Stimulated activated CD4-positive, alpha-beta T cell treated with anti-CD3 and anti-CD28 coated beads, Interleukin-2, amount 100 ng/mL, for 48 hours (primary cell): ENCODE measurements around the gene VGLL4.
A peak's percentile ranks its signal among the peaks of the same experiment; 100 is the strongest.
"Not testable (repeated sequence)": the region's sequence is repeated elsewhere in the genome, so short reads cannot be mapped to it uniquely, and the experiment has no call there.

Experiments
- DNase-seq, 2 donors: peaks; one replicate each; pipeline ENCODE4 v3.0.0-alpha.2; 2020

Gene VGLL4, protein sequence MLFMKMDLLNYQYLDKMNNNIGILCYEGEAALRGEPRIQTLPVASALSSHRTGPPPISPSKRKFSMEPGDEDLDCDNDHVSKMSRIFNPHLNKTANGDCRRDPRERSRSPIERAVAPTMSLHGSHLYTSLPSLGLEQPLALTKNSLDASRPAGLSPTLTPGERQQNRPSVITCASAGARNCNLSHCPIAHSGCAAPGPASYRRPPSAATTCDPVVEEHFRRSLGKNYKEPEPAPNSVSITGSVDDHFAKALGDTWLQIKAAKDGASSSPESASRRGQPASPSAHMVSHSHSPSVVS

DNA sequence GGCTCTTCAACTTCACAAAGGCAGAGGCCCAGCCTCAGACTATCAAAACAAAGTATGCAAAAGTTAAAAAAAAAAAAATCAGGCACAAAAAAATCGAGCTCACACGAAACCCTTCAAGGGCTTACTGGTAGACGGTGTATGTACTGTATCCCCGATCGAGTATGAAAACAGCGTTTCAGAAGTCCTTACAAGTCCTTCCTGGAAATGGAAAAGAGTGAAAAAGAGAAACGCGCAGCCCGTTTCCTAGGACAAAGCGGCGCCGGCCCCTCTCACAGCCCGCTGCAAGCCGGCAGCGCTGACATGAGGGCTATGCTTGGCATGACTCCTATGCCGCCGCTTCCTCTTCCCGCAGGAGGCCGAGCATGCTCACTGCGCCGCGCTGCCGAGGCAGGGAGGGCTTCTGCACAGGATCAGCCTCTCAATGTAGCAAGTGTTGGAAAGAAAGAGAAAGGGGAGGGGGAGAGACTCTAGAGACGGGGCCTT is at the start of gene VGLL4:
Gene VGLL4, minus strand, starts transcription at position 311 of the 483 bp plus-strand sequence. CDS start 397 bp downstream, outside the sequence.
- peak; percentile 58 to 59 for DNase-seq

- DNase-seq: no peak
Measured at GRCh38 chr3:11692532-11692813, 48.8 kb upstream of the VGLL4 start.

GRCh38 chr3:11691767-11692531 is 48.2 kb upstream of the VGLL4 start:
- no peak for DNase-seq

DNA sequence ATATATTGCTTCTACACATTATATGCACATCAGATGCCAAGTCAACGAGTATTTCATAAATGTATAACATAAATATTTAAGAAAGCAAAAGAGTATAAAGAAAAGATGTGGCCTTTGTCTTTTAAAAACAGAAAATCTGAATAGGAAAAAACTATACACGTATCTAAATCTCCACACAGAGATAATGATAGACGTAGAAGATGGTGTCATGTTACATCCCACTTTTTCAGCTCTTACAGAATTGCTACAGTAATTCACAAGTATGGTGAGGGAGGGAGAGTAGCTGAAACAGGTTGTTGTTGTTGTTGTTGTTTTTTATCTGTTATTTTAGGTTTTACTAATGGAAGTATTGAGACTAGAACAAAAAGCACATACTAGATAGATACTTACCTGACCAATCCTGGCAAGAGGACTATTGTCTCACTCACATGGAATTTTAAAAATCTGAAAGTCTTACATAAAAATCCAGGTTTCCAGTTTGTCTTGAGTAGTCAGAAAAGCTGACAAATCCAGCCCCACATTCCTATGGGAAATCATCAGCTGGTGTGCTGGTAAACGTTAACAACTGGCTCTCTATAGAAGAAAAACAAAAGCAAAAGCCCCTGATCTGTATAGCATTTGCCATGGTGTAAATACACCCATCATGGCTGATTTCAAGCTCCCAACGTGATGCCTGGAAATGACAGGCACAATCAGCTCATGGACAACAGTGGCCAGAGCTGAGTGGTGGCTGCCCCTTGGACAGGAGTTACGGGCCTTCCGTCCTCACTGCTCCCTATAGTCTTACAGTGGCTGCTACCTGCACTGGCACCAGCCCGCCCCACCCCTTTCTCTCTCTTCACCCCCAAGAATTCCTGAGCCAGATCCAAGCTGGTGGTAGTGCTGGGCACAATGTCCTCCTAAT is 47.4 kb upstream of the VGLL4 start:
- DNase-seq: no peak

- DNase-seq: no peak
Measured at GRCh38 chr3:11689749-11690148, 46.0 kb upstream of the VGLL4 start.

GRCh38 chr3:11684980-11685379 is 41.3 kb upstream of the VGLL4 start:
- DNase-seq: not testable (repeated sequence)

GRCh38 chr3:11680509-11680908 is 36.8 kb upstream of the VGLL4 start:
- DNase-seq: no peak

GRCh38 chr3:11679964-11680363 is 36.2 kb upstream of the VGLL4 start:
- no peak for DNase-seq

DNA sequence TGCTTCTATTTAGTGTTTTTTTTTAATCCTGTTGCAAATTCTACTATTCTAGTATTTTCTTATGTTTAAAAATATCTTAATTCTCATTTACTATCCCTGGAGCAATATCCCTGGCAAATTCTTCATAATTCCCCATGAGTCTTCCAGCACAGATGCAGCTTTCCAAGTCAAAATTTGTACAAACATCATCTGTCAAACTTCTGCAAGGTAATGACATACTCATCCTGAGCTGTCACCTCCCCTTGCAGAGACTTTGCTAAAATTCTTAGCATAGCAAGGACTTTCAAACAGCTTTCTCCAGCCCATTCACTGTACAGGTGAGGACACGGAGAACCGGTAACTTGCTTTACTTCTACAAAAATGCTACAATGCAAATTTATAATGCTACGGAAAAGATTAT is 28.6 kb upstream of the VGLL4 start:
- DNase-seq: no peak

- no peak for DNase-seq
Measured at GRCh38 chr3:11671648-11672100, 28.0 kb upstream of the VGLL4 start.

DNA sequence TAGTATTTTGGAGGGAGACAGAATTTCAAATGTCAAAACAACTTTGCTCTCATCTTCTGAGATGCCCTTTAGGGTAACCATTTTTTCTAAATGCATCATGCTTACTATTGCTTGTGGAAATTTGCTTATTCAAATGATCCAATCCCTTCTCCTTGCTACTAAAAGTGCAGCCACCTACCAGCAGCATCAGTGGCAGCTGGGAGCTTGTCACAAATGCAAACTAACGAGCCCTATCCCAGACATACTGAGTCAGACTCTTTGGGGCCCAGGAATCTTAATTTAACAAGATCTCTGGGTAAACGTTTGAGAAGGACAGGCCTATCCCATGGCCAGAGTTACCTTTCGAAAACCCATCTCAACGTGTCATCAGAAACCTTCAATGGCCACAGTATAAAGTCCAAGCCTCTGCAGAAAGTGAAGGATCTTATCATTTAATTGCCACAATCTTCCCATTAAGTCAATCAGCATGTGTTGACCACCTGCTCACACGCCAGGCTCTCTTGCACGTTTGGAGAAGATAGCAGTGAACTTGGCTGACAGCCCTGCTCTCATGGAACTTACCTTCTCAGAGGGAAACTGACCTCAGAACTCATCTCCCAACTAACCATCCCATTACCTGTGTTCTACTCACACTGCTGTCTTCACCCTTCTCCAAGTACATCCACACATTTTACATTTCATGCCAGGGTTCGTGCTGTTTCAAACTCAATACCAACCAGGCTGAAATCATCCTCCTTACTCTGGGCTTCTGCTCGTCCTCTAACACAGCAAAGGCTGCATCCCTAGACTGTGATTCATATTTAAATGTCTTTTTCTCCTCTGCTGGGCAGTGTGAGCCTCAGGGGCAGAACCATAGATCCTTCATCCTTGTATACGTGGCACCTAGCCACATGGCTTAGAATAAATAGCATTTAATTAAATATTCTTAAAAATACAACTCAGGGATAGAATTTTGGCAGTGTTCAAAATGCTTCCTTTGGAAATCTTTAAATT is 24.8 kb upstream of the VGLL4 start:
- no peak for DNase-seq

DNA sequence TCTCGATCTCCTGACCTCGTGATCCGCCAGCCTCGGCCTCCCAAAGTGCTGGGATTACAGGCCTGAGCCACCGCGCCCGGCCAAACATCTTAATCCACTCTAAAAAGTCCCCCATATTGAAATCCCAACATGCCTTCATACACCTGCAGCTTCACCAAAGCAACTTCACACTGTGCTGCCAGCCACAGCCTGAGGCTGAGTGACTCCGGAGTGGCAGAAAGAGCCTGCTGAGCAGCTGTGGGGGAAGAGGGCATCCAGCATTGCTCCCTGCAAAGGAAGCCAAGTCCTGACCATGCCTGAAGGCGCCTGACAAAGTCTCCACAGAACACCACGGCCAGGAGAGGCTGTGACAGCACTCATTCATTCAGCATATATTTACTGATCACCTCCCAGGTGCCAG is 21.6 kb upstream of the VGLL4 start:
- no peak for DNase-seq

GRCh38 chr3:11662392-11662990 is 18.8 kb upstream of the VGLL4 start:
- no peak for DNase-seq

DNA sequence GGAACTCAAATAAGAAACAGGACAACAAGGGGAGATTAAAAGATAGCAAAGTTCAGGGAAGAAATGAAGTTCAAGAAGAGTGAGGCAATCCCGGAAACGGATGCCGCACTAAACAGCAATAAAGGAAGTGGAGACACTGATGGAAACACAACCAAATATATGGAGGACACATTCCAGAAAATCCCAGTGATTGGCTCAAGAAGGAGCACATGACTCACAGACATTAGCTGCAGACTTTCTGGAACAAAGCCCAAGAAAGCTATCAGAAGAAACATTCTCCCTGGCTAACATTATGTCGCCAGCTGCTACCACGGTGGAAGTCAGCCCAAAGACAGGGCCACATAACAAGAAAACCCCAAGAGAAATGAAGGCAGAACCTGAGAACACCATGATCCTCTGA is 18.1 kb upstream of the VGLL4 start:
- DNase-seq: no peak

DNA sequence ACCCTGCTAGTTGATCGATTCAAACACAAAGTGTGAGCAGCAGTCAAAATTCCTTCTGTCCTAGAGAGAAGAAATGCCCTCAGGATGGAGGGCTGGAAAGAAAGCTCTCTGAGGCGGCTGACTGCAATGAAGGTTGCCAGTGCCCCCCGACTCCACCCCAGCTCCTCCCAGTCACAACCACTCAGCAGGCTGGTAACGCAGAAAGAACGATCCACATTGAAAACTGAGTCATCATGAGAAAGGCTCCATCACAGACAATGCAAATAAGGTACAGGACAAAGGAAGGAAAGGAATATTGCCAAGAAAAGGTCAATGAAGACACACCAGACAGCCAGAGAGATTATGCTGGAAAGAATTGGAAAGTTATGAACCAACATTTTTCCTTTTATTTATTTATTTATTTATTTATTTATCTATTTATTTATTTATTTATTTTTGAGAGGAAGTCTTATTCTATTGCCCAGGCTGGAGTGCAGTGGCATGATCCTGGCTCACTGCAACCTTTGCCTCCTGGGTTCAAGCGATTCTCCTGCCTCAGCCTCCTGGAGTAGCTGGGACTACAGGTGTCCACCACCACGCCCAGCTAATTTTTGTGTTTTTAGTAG is 17.4 kb upstream of the VGLL4 start:
- no peak for DNase-seq

- DNase-seq: no peak
Measured at GRCh38 chr3:11660242-11660641, 16.5 kb upstream of the VGLL4 start.

GRCh38 chr3:11658180-11658579 is 14.5 kb upstream of the VGLL4 start:
- DNase-seq: no peak

DNA sequence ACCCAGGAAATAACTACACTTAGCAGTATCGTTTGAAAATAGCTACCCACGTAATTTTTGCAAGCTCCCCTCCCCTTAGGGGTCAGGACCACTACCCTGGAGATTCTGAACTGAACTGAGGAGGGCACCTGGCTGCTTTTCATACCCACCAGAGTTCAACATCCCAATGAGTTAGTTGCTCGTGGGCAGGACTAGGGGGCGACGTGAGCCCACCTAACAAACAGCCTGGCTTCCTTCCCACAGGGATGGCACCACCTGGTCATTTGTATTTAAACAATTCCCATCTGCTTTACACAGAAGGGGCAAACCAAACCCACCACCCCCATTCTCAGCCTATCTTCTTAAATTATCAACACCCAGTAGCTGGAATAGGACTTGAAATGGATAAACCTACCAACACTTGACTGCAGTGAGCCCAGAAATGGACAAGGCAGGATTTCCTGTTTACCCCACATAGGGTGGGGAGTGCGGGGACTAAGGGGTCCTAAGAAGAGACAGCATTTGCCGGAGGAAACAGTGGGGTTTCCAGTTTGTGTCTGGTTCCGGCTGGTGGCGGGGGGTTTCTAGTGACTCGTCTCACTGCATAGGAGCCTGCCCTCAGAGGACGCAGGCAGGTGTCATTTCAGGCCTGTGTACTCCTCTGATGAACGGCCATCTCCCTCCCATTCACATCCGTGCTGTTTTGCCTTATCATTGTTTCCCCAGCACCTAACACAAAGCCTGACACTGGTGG is 11.6 kb upstream of the VGLL4 start:
- DNase-seq: no peak

DNA sequence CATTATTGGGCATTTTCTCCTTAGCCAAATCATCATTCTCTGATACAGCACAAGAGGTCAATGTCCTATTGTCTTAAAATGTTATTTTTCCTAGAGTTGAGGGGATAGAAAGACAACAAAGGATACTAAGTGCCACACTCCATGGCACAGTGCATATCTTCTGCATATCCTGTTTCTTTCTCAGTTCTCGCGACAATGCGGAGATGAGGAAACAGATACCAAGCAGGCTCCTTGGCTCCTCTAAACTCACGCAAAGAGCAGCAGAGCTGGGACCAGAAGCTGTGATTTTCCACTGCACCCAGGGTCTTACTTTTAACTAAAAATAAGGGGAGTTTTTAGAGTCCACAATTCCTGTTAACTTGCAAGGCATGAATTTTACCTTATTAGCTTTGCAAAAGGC is 10.5 kb upstream of the VGLL4 start:
- no peak for DNase-seq

- DNase-seq: no peak
Measured at GRCh38 chr3:11653298-11654055, 9.8 kb upstream of the VGLL4 start.
